ENCODE data around the gene LITAF. TPM values are rescaled to one million over a fixed set of nuclear protein-coding genes. Genes with fewer than 3 reads are reported as not detected.

LITAF gene
- total RNA-seq, 2 donors from 2014 or later: 144 to 211 TPM

DNA sequence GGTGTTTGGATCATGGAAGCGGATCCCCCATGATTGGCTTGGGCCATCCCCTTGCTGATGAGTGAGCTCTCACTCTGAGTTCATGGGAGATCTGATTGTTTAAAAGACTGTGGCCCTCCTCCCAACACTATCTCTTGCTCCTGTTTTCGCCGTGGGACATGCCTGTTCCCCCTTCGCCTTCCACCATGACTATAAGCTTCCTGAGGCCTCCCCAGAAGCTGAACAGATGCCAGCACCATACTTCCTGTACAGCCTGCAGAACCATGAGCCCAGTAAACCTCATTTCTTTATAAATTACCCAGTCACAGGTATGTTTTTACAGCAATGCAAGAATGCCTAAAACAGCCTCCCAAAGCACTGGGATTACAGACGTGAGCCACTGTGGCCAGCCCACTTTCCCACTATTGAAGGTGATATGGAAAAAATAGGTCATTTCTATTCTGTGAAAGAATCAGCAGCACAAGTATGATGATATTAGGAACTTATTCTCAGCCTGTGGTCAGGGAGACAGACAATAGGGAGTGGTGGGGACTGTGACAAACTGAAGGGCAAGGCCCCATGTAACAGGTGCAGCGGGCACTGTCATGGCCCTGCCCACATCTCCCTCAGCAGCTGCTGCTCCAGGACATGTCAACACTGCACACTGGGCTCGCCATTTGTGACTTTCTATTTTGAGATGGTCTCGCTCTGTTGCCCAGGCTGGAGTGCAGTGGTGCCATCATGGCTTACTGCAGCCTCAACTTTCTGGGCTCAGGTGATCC is 33.7 kb upstream of the LITAF start:
- no peak overlapping the region for H3K4me3 ChIP-seq
- TF ChIP-seq, protein P1, sequence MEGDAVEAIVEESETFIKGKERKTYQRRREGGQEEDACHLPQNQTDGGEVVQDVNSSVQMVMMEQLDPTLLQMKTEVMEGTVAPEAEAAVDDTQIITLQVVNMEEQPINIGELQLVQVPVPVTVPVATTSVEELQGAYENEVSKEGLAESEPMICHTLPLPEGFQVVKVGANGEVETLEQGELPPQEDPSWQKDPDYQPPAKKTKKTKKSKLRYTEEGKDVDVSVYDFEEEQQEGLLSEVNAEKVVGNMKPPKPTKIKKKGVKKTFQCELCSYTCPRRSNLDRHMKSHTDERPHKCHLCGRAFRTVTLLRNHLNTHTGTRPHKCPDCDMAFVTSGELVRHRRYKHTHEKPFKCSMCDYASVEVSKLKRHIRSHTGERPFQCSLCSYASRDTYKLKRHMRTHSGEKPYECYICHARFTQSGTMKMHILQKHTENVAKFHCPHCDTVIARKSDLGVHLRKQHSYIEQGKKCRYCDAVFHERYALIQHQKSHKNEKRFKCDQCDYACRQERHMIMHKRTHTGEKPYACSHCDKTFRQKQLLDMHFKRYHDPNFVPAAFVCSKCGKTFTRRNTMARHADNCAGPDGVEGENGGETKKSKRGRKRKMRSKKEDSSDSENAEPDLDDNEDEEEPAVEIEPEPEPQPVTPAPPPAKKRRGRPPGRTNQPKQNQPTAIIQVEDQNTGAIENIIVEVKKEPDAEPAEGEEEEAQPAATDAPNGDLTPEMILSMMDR (IDR thresholded peaks at IDR 0.05): no peak
- H3K27me3 ChIP-seq: no peaks in the 10 kb centered on the region
- intact Hi-C loops (cut with DNase I): no loop called here
- H3K27ac ChIP-seq: no peak overlapping the region
- H3K4me1 ChIP-seq: no peaks in the 10 kb centered on the region
- H3K36me3 ChIP-seq: no peaks in the 10 kb centered on the region
- H3K9ac ChIP-seq (ENCODE audit: low read depth in 2 of 2, low read length in 2 of 2): no peak overlapping the region
- no peak for DNase-seq
- no peaks in the 10 kb centered on the region for H3K9me3 ChIP-seq

DNA sequence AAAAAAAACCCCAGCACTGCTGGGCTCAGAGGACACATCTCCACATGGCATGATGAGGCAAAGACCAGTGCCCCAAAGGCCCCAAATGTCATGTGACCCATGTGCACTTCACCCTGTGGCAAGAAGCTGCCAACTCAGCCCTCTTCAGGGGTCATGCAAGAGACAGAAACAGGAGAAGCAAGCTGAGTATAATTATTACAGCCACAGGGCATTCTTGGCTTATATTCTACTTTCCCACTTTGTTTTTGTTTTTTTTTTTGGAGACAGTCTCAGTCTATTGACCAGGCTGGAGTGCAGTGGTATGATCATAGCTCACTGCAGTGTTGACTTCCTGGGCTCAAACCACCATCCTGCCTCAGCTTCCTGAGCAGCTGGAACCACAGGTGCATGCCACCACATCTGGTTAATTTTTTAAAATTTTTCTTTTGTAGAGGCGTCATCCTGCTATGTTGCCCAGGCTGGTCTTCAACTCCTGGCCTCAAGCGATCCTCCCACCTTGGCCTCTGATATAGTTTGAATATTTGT is 32.7 kb upstream of the LITAF start:
- Histone ChIP-seq H3K4me1 (no peaks in the 10 kb centered on the region), H3K27ac (no peak overlapping the region), H3K27me3 (no peaks in the 10 kb centered on the region), H3K4me3 (no peak overlapping the region), H3K36me3 (no peaks in the 10 kb centered on the region), H3K9ac (ENCODE audit: low read depth in 2 of 2, low read length in 2 of 2) (no peak overlapping the region), H3K9me3 (no peaks in the 10 kb centered on the region)
- intact Hi-C loops (cut with DNase I): no loop called here
- TF ChIP-seq, protein P1 (IDR thresholded peaks at IDR 0.05): no peak
- DNase-seq: no peak

DNA sequence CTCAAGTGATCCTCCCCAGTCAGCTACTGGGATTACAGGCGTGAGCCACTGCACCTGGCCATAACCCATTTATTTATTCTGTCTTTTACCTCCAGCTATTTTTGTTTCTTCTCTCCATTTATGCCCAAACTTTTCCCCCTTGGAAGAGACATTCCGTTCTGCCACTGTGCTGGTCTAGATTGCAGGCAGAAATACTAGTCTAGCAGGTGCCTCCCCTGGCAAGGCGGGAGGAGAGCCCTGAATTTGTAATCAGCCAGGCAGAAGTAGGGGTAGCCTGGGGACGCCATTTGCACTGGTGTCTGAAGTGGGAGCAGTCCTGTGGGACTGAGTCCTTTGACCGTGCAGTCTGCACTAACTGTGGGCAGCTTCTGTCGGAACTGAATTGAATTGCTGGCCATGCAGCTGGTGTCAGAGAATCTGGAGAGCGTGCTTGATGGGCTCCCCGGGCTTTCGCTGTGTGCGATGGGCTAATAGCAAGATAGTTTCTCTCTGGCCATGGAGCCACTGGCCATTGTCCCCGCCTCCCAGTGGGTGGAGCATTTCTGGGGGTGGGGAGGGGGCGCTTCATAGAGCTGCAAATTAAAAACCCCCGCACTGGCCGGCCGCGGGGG is 31.5 kb upstream of the LITAF start:
- TF ChIP-seq, protein P1 (IDR thresholded peaks at IDR 0.05): no peak
- H3K4me1 ChIP-seq: peaks cover 7% of the 10 kb centered on the region
- H3K9me3 ChIP-seq: no peaks in the 10 kb centered on the region
- H3K9ac ChIP-seq (ENCODE audit: low read depth in 2 of 2, low read length in 2 of 2): no peak overlapping the region
- H3K36me3 ChIP-seq: no peaks in the 10 kb centered on the region
- no peak overlapping the region for H3K4me3 ChIP-seq
- no peaks in the 10 kb centered on the region for H3K27me3 ChIP-seq
- H3K27ac ChIP-seq: no peak overlapping the region
- no peak for DNase-seq
- intact Hi-C loops (cut with DNase I): no loop called here

DNA sequence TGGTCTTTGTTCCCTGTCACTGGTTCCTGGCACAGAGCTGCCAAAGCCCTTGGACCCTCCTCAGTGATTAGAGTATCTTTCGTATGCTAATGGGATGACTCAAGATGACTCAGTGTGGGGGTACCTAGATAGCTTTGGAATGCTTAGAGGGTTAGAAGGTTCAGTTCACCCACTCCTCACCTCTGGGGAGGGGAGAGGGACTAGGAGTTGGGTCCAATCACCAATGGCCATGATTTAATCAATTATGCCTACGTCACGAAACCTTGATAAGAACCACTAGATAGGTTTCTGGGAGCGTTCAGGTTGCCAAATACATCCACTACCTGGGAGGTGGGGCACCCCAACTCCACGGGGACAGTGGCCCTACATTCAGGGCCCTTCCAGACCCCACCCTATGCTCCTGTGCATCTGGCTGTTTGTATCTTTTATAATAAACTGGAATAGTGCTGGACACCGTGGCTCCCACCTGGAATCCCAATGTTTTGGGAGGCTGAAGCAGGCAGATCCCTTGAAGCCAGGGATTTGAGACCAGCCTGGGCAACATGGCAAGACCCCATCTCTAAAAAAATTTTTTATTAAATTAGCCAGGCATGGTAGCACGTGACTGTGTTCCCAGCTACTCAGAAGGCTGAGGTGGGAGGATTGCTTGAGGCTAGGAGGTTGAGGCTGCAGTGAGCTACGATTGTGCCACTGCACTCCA is 29.2 kb upstream of the LITAF start:
- intact Hi-C loops (cut with DNase I): no loop called here
- no peaks in the 10 kb centered on the region for H3K9me3 ChIP-seq
- TF ChIP-seq, protein P1 (IDR thresholded peaks at IDR 0.05): no peak
- H3K36me3 ChIP-seq: no peaks in the 10 kb centered on the region
- H3K27ac ChIP-seq: no peak overlapping the region
- H3K27me3 ChIP-seq: no peaks in the 10 kb centered on the region
- H3K9ac ChIP-seq (ENCODE audit: low read depth in 2 of 2, low read length in 2 of 2): no peak overlapping the region
- H3K4me1 ChIP-seq: peaks cover 19% of the 10 kb centered on the region
- no peak for DNase-seq
- H3K4me3 ChIP-seq: no peak overlapping the region

DNA sequence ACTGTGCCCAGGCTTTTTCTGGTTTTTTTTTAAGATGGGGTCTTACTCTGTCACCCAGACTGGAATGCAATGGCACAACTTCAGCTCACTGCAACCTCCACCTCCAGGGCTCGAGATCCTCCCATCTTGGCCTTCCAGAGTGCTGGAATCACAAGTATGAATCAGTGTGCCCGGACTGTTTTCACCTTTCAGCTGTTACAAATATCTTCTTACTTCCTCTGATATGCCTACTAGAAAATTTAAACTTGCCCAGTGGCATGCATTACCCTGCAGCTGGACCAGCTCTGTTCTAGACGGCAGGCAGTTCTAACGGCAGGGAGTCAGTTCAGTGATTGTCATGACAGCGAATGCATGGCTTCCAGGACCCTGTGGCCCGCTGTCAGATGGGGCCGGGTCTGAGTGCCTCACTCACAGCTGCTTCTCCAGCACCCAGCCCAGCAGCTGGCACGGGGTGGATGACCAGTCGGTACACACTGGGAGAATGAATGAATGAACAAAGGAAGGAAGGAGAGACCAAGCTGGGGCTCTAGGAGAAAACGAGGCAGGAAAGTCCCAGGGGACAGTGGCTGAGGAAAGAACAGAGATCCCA is 28.0 kb upstream of the LITAF start:
- TF ChIP-seq, protein P1 (IDR thresholded peaks at IDR 0.05): no peak
- Histone ChIP-seq H3K9me3 (no peaks in the 10 kb centered on the region), H3K27me3 (no peaks in the 10 kb centered on the region), H3K4me1 (peaks cover 19% of the 10 kb centered on the region), H3K4me3 (no peak overlapping the region), H3K36me3 (no peaks in the 10 kb centered on the region), H3K9ac (ENCODE audit: low read depth in 2 of 2, low read length in 2 of 2) (peak overlapping the region in 1 of 2 donors; percentile 51), H3K27ac (no peak overlapping the region)
- intact Hi-C loops (cut with DNase I): no loop called here
- DNase-seq: no peak
